Right renal cortex interstitium (tissue), 3 donors: ENCODE measurements around the gene TSC22D1. TPM values are rescaled to one million over a fixed set of nuclear protein-coding genes. Genes with fewer than 3 reads are reported as not detected.
"Not testable (repeated sequence)": the region's sequence is repeated elsewhere in the genome, so short reads cannot be mapped to it uniquely, and the experiment has no call there.

Experiments used
- DNase-seq, 3 donors: peaks; one replicate each; pipeline ENCODE4 v3.0.0-alpha.2; 2013; ENCODE audit warnings: low read depth in 3 of 3, low spot score in 2 of 3
- polyA plus RNA-seq, 3 donors: library from polyadenylated mRNA; unstranded; fragments of 120-200 nt; gene quantifications; one replicate each; pipeline ENCODE4 v1.2.1, GENCODE V29; 2013; ENCODE audit not compliant: insufficient read length in 3 of 3

Gene TSC22D1
- 100 to 1,000 TPM; 239 to 257 (median 248) TPM for polyA plus RNA-seq

DNA sequence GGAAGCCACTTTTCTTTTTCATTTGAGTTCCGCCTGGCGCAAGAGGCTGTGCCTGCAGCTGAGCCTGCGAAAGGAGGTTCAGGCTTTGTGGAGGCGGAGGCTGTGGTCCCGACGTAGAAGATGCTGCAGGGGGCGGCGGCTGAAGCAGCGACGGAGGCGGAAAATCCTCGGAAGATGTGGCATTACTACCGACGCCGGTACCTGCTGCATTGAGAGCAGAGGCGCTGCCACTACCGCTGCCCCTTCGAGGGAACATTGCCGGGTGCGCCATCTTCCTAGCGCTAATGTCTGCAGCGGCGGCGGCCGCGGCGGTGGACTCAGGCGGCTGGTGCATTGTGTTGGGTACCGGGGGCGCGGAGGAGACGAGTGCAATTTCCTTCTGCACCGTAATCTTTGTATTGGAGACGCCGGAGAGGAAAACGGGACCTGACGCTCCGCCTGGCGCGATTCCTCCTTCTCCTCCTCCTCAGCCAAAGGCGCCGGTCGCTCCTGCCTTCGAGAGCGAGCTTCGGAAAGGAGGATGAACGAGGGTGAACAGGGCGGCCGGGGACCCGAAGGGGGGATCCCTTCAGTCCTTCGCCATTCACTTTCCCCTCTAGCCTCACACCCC is at the start of gene TSC22D1:
Gene TSC22D1, minus strand, starts transcription at position 590 of the 610 bp plus-strand sequence. Its CDS starts 256 bp downstream, at position 334.
- no peak for DNase-seq

- DNase-seq, result no peak
These were observed 46.6 kb upstream of the TSC22D1 start for GRCh38 chr13:44622708-44623107.

GRCh38 chr13:44622261-44622660 is 46.1 kb upstream of the TSC22D1 start:
- no peak for DNase-seq

GRCh38 chr13:44620057-44620456 is 43.9 kb upstream of the TSC22D1 start:
- DNase-seq, result no peak

DNA sequence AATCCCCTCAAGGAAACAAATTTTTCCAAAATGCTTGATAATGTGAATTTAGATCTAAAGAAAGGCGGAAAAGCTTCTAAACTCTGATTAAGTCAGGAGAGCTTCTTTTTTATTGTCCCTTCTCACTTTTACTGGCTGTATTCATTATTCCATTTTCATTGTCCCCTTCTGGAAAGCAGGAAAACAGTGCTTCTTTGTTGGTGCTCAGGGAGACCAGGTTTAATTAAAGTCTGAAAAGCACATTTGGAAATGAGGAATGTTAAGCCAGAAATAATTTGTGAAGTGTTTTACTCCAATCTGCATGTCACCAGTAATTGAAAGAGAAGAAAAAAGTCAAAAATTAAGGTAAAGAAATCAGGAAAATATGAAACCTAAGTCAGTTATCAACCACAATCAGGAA is 43.5 kb upstream of the TSC22D1 start:
- no peak for DNase-seq

DNA sequence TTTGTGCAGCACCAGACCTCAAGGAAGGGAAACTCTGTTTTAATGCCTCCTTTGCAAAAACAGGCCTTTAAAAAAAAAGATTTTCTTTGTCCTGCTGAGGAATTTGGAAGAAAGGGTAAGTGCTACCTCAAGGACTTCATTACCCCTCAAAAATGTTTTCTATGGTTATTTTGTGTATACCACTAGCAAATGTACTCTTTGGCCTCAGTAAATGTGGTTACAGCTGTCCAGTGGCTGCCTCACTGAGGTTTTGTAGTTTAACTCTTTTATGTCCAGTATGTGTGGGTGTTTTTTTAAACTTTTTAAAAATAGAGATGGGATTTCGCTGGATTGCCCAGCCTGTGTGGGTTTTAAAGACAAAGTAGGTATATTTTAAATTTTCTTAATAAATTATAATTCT is 42.2 kb upstream of the TSC22D1 start:
- no peak for DNase-seq

- DNase-seq, result no peak
These were observed 41.5 kb upstream of the TSC22D1 start for GRCh38 chr13:44617648-44618047.

- no peak for DNase-seq
These were observed 33.0 kb upstream of the TSC22D1 start for GRCh38 chr13:44609137-44609536.

- DNase-seq, result no peak
These were observed 29.6 kb upstream of the TSC22D1 start for GRCh38 chr13:44605721-44606120.

DNA sequence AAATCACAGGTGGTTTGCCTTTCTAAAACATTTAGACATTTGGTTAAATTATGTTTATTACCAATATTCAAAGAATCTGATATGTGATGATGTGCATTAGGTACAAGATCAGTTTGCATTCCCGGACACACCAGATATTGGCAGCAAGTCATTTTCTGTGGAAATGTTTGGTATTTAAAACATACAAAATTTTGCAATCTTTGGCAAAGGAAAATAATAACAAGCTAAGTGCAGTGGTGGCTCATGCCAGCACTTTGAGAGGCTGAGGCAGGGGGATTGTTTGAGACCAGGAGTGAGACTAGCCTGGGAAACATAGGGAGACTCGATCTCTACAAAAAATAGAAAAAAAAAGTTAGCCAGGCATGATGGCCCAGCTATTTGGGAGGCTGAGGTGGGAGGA is 29.1 kb upstream of the TSC22D1 start:
- no peak for DNase-seq

DNA sequence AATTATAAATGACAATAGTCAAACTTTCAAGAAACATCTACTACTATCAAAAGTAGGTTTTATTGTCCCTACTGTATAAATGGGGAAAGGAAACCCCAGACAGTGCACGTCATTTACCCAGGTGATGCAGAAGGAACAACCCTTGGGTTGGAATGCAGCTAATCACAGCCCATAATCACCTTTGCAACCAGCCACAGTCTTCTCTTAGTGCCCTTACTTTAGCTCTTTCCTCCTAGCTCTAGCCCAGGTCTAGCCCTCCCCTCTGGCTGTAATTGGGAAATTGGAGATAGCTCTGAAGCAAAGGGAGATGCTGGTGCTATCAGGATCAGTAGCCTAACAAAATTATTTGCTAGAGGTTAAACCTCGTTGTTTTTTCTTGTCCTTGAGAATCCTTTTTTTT is 25.5 kb upstream of the TSC22D1 start:
- no peak for DNase-seq

DNA sequence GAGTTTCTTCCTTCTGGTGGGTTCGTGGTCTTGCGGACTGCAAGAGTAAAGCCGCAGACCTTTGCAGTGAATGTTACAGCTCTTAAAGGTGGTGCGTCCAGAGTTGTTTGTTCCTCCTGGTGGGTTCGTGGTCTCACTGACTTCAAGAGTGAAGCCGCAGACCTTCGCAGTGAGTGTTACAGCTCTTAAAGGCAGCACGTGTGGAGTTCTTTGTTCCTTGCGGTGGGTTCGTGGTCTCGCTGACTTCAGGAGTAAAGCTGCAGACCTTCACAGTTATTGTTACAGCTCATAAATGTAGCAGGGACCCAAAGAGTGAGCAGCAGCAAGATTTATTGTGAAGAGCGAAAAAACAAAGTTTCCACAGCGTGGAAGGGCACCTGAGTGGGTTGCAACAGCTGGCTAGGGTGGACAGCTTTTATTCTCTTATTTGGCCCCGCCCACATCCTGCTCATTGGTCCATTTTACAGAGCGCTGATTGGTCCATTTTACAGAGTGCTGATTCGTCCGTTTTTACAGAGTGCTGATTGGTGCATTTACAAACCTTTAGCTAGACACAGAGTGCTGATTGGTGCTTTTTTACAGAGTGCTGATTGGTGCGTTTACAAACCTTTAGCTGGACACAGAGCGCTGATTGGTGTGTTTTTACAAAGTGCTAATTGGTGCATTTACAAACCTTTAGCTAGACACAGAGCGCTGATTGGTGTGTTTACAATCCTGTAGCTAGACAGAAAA is 17.9 kb upstream of the TSC22D1 start:
- DNase-seq, result not testable (repeated sequence)

DNA sequence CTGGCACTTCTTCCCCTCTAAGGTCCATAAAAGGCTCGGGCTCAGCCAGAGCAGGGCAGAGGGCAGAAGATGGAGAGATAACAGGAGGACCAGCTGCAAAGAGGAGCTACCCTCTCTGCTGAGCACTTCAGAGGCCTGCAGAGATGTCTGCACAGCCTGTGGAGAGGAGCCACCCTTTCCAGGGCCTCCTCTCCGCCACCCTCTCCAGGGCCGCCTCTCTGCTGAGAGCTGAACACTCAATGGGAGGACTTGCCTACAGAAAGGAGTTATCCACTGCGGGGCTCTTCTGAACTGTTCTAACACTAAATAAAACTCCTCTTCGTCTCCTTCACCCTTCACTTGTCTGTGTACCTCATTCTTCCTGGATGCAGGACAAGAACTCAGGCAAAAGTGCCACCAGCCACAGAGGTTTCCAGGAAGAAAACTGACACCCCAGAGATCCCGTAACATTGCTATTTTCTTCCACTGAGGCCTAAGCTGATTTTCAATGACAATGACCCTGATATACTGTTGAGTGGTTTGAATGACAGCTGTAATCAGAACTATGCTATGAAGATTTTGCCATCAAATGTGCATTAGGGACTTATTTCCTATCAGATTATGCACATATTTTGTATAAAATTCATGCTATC is 16.2 kb upstream of the TSC22D1 start:
- DNase-seq, result no peak

GRCh38 chr13:44591316-44591715 is 15.2 kb upstream of the TSC22D1 start:
- DNase-seq, result no peak

- no peak for DNase-seq
These were observed 7.0 kb upstream of the TSC22D1 start for GRCh38 chr13:44583137-44583536.

DNA sequence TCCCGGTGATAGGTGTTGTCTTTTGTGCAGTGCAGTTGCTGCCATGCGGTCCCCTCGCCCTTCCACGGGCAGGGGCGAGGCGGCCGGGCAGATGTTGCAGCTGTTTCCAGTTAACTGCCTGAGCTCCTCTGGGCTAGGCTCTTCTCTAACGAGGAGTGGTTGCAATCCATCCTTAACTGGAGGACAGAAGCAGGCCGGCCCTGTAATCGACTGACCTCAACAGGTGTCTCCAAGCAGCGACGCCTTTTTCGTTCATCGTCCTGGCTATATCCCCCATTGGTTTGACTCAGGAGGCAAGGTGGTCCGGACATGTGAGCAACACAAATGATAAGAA is 1.9 kb upstream of the TSC22D1 start:
- DNase-seq, result no peak

DNA sequence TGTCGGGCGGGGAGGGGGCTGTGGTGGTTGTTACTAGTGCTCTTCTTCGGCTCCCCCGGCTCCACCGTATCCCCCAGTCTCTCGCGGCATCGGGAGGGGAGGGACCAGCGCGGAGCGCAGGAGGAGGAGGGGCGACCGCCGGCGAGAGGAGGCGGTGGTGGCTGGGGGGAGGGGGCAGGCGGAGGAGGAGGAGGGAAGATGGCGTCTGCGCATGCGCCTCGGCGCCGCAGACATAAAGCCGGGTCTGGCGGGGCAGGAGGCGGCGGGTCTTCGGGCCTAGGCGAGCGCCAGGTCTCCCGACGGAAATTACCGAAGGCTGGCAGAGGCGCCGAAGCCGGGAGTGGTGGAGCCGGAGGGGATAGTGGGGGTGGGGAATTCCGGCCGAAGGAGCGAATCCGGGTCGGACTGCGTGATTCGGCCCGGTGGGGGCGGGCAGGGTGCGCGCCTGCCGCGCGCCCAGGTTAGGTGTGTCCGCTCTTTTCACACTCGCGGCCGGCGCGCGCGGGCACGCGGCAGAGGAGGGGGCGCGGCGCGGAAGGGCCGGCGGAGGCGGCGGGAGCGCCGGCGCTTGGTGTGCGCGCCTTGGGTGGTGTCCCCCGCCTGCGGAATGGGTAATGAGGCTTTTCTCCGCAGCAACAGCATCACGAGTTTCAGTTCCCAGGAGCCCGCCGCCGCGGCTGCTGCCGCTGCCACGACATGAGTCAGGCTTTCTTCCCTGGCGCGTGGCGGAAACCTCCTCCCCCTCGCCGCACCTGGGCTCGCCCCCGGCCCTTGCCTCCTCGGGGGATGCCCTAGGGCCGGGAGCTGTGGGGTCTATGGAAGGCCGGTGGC is 1.3 kb upstream of the TSC22D1 start:
- DNase-seq, result peak; percentile 88 to 95 (median 89)

GRCh38 chr13:44576351-44577235 is 463 bp upstream of the TSC22D1 start:
- no peak for DNase-seq

- DNase-seq, result no peak
These were observed 1.1 kb downstream of the TSC22D1 start for GRCh38 chr13:44575035-44575434.

- DNase-seq, result no peak
These were observed 1.7 kb downstream of the TSC22D1 start for GRCh38 chr13:44574466-44574855.
